ENCODE data around the gene FGFR2. TPM values are rescaled to one million over a fixed set of nuclear protein-coding genes. Genes with fewer than 3 reads are reported as not detected.

The FGFR2 gene
- total and polyA plus RNA-seq, 9 of the 15 experiments (the other 6 are each of a cell fraction or from before 2014, with no cell fraction given) = 0.20 TPM; not detected in 8

DNA sequence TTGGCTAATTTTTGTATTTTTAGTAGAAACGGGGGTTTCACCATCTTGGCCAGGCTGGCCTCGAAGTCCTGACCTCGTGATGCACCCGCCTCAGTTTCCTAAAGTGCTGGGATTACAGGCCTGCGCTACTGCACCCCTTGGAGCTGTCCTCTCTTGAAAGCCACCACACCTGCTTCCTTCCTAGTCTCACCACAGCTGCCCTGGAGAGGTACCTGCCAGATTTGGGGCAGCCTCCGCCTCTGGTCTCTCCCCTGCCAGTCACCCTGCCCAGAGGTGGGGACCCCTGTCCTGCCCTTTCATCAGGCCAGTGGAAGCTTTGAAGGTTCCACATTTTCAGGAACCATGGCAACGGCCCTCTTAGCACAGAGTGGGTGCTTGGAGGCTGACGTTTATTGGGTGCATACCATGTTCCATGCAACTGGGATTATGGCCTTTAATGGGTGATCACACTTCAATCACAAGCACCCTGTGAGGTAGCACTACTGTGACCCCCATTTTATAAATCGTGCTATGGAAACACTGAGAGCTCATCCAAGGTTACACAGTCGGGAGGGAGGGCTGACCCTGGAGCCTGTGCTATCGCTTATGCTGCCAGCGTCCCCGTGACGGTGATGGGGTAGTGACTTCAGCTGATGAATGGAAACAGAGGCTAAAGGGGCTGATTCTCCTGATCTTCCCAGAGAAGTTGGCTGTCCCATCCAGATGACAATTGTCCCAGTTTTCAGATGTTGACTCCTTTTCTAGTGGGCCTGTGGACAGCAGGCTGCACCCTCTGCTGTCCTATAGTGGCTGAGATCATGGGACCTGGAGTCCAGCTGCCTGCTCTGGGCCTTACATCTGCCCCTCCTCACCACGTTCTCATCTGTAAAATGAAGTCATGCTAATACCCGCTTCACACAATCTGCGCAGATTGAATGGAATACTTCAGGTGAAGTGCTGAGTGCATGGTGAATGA, 11.5 kb upstream of the FGFR2 start:
- Histone ChIP-seq H3K9me3 (replicated peaks; ENCODE audit: control insufficient read depth, insufficient read depth, low read depth, low read length) (no peaks in the 10 kb centered on the region), H3K36me3 (ENCODE audit: control insufficient read depth, insufficient read depth, low read length) (no peaks in the 10 kb centered on the region), H4K20me1 (replicated peaks; ENCODE audit: control insufficient read depth, insufficient read depth, low read length) (no peaks in the 10 kb centered on the region), H3K9me1 (ENCODE audit: control insufficient read depth, insufficient read depth, low read length) (no peaks in the 10 kb centered on the region), H3K4me3 (no peak overlapping the region), H2AFZ (ENCODE audit: low read depth, low read length) (no peak overlapping the region), H3K4me1 (replicated peaks in 1 of 2; ENCODE audit: control insufficient read depth in 2 of 2, insufficient read depth in 2 of 2, low read length in 2 of 2) (peaks cover 0 to 7% of the 10 kb centered on the region in 2 experiments; a peak in 2 of 5 replicates), H3K27ac (ENCODE audit: extremely low read depth, low read depth, low read length) (no peak overlapping the region), H3K27me3 (ENCODE audit: control insufficient read depth in 2 of 2, insufficient read depth in 2 of 2, low read length in 2 of 2) (peaks cover 2 to 22% of the 10 kb centered on the region in 2 experiments; a peak in 2 of 5 replicates), H3K4me2 (ENCODE audit: insufficient read depth, low read length) (no peak overlapping the region), H3K79me2 (ENCODE audit: control insufficient read depth, insufficient read depth, low read length) (no peaks in the 10 kb centered on the region), H3K9ac (ENCODE audit: insufficient read depth in 1 of 2, low read depth in 2 of 2, low read length in 2 of 2) (no peak overlapping the region)
- DNase-seq (ENCODE audit: extremely low read depth in 1 of 4, low spot score in 3 of 4) (no peak), ATAC-seq (no peak), FAIRE-seq (no peak)
- intact Hi-C loops (cut with micrococcal nuclease) = loop anchor here (10.0 kb wide), 1 partner anchor 665 kb away; no protein-coding TSS in a partner anchor
- in situ Hi-C loops (cut with MboI) = no loop called here
- WGBS (ENCODE audit: insufficient coverage, low coverage, missing lambda C conversion rate) = 5% methylated on average over 13 of the region's 17 CpGs
- no TSS peak for BruUV-seq (replicated peaks)
- CTCF ChIA-PET (ENCODE audit: low intra/inter-chr PET ratio) = interaction anchor here (0.5 kb wide), 1 partner anchor 690 kb away, joined by 3 read pairs; no protein-coding TSS in a partner anchor
- POLR2A ChIA-PET = interaction anchor here (0.6 kb wide), 1 partner anchor 488 kb away, joined by 3 read pairs; no protein-coding TSS in a partner anchor
- TF ChIP-seq SRSF3 (IDR thresholded peaks at IDR 0.05; ENCODE audit: insufficient read depth, low read length) (no peak), ETV1 (tag; conservative IDR thresholded peaks at IDR 0.05; ENCODE audit: low read depth) (no peak), XRCC4 (IDR thresholded peaks at IDR 0.05; ENCODE audit: extremely low read depth, insufficient read depth, insufficient read length) (no peak), ZNF384 (IDR thresholded peaks at IDR 0.05; ENCODE audit: low read depth, low read length) (no peak)
